GM18907 (cell line): Measurements from ENCODE around the gene ZNF613.
"Not testable (repeated sequence)": the region's sequence is repeated elsewhere in the genome, so short reads cannot be mapped to it uniquely, and the experiment has no call there.

ENCODE experiments used
- ATAC-seq: cut with Tn5 transposase; IDR thresholded peaks from one replicate; pipeline ENCODE4 v1.9.1; 2021; ENCODE audit warnings: mild to moderate bottlenecking, moderate library complexity; ENCODE audit not compliant: unreplicated experiment

The ZNF613 gene

DNA sequence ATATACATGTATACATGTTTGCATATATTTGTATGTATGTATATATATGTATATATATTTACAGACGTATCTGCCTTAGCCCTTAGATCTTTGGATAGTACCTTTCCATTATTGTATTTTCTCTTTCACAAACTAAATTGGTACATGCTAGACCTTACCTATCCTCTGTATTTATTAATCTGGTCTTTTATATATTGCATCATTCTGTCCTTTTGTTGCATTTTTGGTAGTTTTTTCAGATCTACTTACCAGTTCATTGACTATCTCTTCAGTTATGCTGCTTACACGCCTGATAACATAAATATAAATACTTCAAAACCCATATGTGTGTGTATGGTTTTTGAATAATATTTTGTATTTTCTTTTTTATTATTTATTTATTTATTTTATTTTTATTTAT, 11.7 kb downstream of the ZNF613 start:
- ATAC-seq = no peak

DNA sequence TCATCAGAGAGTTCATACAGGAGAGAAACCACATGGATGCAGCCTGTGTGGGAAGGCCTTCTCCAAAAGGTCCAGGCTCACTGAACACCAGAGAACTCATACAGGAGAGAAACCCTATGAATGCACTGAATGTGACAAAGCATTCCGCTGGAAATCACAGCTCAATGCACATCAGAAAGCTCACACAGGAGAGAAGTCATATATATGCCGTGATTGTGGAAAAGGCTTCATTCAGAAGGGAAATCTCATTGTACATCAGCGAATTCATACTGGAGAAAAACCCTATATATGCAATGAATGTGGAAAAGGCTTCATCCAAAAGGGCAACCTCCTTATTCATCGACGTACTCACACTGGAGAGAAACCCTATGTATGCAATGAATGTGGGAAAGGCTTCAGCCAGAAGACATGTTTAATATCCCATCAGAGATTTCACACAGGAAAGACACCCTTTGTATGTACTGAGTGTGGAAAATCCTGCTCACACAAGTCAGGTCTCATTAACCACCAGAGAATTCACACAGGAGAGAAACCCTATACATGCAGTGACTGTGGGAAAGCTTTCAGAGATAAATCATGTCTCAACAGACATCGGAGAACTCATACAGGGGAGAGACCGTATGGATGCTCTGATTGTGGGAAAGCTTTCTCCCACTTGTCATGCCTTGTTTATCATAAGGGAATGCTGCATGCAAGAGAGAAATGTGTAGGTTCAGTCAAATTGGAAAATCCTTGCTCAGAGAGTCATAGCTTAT, 17.7 kb downstream of the ZNF613 start:
- no peak for ATAC-seq

DNA sequence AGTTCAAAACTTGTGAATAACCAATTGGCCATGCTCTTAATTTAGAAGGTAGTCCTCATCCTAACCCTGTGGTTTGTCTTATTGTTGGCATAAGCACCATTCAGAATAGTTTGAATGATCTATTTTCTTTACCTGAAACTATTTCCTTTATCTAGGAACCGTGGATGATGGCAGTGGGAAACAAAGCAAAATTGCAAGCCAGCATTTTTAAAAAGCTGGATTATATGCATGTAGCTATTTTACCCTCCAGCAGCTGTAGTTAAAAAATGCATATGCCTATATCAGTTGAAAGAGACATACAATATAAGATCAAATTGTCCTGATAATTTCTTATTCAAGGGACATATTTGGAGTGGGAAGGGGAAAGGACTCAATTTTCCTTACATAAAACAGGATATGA, 19.3 kb downstream of the ZNF613 start:
- ATAC-seq = no peak

DNA sequence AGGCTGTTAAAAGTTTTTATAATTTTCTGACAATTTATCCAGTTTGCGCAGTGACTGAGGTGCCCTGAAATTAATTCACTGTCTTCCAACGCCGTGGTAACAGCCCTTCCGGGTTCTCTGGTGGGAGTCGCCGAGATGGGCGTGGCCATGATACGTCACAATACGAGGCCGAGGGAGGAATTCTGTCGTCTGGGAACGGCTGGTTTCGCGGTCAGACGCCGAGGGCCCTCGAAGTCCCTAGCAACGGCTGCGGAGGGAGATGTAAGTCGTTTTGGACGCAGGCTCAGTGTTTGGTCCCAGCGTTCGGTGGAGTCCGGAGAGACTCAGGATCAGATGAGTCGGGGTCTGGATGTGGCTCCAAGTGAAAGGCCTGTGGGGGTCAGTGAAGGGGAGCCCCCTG, 21.7 kb downstream of the ZNF613 start:
- ATAC-seq = no peak

DNA sequence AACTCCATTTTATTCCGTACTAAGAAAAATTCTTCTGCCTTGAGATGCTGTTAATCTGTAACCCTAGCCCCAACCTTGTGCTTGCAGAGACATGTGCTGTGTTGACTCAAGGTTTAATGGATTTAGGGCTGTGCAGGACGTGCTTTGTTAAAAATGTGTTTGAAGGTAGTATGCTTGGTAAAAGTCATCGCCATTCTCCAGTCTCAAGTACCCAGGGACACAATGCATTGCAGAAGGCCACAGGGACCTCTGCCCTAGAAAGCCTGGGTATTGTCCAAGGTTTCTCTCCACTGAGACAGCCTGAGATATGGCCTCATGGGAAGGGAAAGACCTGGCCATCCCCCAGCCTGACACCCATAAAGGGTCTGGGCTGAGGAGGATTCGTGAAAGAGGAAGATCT, 30.6 kb downstream of the ZNF613 start:
- ATAC-seq = not testable (repeated sequence)

DNA sequence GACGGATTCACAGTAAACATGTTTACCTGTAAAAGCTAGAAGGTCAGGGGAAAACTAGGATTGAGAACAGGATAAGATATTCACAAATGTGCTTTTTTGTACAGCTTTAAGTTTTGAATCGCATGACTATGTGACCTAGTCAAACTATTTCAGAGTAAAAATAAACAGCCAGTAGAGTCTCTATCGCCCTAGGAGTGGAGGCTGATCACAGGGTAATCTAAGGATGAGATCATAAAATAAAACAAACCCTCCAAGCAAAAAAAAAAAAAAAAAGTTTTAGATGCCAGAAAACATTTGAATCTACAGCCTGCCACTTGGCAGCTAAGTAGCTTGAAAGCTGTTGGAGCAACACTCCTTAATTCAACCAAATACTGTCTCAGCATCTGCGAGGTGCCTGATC, 32.5 kb downstream of the ZNF613 start:
- no peak for ATAC-seq

DNA sequence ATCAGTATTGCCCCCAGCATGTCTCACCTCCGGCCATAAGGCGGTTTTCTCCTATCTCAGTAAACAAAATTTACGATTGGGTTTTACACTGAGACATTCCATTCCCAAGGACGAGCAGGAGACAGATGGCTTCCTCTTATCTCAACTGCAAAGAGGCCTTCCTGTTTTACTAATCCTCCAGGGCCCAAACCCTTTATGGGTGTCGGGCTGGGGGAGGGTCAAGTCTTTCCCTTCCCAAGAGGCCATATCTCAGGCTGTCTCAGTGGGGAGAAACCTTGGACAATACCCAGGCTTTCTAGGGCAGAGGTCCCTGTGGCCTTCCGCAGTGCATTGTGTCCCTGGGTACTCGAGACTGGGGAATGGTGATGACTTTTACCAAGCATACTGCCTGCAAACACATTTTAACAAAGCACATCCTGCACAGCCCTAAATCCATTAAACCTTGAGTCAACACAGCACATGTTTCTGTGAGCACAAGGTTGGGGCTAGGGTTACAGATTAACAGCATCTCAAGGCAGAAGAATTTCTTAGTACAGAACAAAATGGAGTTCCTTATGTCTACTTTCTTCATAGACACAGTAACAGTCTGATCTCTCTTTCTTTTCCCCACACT, 33.5 kb downstream of the ZNF613 start:
- not testable (repeated sequence) for ATAC-seq

DNA sequence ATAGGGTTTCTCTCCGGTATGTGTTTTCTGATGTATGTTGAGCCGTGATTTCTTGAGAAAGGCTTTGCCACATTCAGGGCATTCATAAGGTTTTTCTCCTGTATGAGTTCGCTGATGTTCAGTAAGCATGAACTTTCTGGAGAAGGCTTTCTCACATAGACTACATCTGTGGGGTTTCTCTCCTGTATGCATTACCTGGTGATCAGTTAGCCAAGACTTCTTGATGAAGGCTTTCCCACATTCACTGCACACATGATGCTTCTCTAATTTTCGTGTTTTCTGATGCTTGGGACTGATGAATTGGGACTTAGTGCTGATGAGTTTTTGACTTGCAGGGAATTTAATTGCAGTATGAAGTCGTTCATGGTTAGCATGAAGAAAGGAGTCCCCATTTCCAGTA, 38.3 kb downstream of the ZNF613 start:
- no peak for ATAC-seq

DNA sequence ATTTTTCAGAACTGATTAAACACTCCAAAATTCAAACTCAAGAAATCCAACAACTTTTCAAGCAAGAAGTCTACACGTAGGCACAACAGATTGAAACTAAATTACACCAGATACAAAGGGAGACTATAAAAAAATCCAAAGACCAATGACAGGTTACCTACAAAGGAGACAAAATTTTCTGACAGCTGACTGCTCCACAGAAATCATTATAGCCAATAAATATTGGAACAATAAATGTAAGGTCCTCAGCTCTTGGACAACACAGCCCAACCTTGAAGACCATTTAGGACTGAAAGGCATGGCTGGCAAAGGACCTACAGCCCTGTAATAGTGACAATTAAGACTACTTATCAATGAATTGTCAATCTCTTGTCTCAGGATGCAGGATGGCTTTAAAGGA, 43.4 kb downstream of the ZNF613 start:
- no peak for ATAC-seq

DNA sequence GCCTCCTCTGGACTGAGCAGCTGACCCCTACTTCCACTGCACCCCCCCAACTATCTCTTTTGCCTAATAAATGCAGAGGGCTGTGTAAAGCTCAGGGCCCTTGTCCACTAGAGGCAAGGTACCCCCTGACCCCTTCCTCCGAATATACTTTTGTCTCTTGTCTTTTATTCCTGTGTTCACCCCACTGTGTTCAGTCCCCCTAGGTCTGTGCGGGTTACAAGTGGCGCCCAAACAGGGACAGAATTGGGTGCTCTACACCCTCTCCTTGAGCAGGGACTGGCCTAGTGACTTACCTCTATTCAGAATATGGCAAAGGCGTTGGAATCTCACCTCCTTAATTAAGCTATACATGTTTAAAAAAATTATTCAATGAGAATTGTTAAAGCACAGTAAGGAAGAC, 44.4 kb downstream of the ZNF613 start:
- no peak for ATAC-seq

DNA sequence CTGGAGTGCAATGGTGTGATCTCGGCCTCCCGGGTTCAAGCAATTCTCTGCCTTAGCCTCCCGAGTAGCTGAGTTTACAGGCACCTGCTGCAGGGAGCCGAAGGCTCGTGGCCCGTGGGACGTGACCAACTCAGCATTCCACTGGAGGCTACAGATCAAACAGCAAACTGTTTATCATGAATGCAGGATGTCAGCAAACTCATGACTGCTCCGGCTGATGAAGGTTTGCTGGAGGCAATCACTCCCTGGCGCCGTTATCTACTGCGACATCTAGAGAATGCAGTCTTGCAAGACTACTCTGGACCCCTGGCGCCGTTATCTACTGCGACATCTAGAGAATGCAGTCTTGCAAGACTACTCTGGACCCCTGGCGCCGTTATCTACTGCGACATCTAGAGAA, 48.5 kb downstream of the ZNF613 start:
- not testable (repeated sequence) for ATAC-seq

DNA sequence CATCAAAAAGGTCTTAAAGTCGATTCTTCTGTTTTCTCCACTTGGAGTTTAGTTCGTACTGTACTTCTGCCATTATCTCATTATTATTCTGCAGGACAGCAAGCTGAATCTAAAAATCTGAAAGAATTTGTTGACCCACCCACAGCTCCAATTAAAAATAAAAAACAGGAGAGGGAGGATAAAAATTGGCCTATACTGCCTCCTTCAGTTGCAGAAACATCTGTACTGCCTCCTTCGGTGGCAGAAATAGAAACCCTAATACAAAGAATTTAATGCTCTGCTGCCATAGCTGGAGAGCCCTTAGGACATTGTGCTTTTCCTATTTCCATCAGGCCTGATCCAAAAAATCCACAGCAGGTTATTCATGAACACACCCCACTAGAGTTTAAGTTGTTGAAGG, 49.6 kb downstream of the ZNF613 start:
- no peak for ATAC-seq

DNA sequence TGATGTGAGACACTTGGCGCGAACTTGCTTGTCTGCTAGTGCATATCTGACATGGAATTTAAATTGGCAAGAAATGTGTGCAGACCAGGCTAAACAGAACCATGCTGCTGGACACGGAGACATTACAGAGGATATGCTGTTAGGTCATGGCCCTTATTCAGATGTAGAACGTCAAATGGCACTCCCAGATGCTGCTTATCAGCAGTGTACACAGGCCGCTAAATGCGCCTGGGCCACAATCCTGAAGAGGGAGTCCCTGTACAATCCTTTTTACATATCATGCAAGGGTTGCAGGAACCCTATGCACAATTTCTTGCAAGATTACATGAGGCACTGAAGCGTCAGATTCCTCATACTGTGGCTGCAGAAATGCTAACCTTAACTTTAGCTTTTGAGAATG, 50.1 kb downstream of the ZNF613 start:
- ATAC-seq = no peak

DNA sequence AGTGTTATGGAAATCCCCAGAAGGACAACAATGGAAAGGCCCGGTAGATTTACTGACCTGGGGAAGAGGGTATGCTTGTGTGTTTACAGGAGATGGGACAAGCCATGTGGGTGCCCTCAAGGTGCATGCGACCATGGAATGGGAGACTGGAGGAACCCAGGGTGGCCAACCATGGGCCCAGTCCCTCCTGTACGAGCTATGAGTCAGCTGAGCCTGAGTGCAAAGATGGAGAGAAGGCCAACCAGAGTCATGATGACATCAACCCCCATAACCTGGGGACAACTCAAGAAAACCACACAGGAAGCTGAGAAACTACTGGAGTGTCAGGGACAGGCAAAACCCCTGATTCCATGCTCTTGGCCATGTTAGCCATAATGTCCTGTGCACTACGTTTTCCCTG, 51.6 kb downstream of the ZNF613 start:
- no peak for ATAC-seq

DNA sequence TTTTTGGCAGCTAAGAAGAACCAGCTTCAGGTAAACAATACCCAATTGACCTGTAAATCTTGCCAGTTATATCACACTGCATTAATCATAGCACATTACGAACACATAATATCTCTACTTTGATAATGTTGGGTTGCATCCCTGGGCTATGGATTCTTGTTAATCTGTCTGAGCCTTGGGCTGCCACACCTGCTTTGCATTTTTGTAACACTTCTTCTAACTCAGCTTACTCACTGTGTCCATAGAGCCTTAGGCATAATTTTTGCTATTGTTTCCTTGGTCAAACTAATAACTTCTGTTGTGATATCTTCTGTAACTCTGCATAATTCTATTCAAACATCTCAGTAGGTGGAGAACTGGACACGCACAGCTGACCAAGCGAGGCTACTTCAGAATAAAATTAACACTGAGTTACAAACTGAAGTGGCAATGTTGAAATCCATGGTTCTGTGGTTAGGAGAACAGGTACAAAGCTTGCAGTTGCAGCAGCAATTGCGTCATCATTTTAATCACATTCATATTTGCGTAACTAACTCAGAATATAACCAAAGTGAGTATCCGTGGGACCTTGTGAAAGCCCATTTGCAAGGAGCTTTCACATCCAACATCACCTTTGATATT, 53.0 kb downstream of the ZNF613 start:
- ATAC-seq = no peak

DNA sequence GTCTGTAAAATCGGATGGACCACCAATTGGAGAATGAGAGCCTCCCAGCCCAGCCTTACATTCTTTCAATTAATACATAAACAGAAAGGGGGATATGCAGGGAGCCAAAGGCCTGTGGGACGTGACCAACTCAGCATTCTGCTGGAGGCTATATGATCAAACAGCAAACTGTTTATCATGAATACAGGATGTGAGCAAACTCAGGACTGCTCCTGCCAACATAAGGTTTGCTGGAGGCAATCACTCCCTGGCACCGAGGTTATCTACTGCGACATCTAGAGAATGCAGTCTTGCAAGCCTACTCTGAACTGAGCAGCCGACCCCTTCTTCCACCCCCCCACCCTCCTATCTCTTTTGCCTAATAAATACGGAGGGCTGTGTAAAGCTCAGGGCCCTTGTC, 53.7 kb downstream of the ZNF613 start:
- ATAC-seq = not testable (repeated sequence)

DNA sequence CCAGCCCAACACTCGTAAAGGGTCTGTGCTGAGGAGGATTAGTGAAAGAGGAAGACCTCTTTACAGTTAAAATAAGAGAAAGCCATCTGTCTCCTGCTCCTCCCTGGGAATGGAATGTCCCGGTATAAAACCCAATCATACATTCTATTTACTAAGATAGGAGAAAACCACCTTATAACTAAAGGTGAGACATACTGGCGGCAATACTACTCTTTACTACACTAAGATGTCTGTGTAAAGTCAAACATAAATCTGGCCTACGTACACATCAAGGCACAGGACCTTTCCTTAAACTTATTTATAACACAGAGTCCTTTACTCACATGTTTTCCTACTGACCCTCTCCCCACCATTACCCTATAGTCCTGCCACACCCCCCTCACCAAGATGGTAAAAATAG, 56.1 kb downstream of the ZNF613 start:
- ATAC-seq = no peak

DNA sequence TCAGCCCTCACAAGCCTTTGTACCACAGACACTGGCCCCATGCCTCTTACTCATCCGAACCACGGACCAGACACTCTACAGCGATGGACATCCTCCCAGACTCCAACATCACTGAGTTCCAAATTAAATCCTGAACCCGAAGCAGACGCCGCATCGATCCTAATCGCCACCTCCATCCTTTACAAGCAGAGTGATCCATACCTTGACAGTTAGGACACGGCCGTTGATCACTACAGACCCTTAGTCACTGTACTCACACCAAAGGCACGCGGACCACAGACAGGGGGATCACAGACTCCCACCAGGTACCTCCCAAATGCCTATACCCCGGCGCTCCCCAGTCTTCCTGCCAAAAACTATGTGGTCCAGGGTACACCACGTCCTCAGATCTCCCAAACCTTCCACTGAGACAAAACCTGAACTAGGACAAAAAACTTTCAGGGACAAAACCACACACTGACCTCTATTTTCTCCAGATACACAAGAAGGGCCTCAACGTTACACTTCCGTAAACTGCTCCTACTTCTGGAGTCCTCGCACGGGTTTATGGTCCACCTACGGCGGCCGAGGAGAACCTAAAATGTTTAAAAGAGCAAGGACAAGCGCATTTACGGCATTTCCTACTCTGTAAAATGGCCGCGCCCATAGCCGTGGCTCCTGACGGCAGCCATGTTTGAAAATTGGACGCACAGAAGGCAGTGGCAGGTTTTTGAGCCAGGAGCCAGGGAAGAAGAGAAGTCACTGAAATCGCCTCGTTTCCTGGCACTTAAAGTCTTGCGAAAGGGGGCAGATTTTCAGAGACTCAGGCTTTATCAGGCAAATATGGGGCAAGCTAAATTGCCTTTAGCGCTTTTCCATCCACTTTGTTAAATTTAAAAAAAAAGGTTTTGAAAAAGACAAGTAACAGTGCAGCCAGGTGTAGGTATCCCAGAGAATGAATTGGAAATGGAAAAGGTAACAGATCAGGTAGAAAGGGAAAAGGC, 59.3 kb downstream of the ZNF613 start, which contains the start of gene ZNF350:
TSS of gene ZNF350 (minus strand) at position 532 of the 983 bp plus-strand sequence. CDS start 12,480 bp downstream, outside the sequence.
- ATAC-seq = peak; percentile 90

DNA sequence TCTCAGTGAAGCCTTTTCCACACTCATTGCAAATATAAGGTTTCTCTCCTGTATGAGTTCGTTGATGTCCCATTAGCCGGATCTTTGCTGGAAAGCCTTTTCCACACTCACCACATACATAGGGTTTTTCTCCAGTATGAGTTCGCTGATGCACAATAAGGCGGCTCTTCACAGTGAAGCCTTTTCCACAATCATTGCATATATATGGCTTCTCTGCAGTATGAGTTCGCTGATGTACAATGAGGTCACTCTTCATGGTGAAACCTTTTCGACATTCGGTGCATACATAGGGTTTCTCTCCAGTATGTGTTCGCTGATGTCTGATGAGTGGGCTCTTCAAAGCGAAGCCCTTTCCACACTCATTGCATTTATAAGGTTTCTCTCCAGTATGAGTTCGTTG, 66.2 kb downstream of the ZNF613 start:
- no peak for ATAC-seq

DNA sequence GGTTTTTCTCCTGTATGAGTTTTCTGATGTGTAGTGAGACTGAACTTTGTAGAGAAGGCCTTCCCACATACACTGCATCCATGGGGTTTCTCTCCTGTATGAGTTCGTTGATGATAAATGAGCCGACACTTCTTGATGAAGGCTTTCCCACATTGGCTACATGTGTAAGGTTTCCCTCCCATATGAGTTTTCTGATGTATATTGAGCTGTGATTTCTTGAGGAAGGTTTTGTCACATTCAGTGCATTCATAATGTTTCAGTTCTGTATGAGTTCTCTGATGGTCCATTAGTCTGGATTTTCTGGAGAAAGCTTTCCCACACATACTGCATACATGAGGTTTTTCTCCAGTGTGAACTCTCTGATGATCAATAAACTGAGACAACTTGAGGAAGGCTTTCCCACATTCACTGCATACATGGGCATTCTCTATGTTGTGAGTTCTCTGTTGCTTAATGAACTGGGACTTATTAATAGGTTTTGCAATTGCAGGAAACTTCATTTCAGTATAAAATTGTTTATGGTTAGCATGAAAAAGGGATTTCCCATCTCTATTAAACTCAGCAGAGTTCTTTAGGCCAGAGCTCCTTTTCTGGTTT, 66.9 kb downstream of the ZNF613 start:
- no peak for ATAC-seq
